ENCODE measurements around the gene ILKAP.

GRCh38 chr2:238239543-238239862 is 36.0 kb upstream of the ILKAP start:
- TF ChIP-seq CTCF (IDR thresholded peaks at IDR 0.05) (no peak), POLR2A (IDR thresholded peaks at IDR 0.05) (no peak), POLR2AphosphoS5 (IDR thresholded peaks at IDR 0.05) (no peak)
